IPS DF 6.9 (cell line): Measurements from ENCODE around the gene BLNK.

Source experiments
- DNase-seq: peaks from one replicate; pipeline ENCODE4 v3.0.0-alpha.2; 2013; ENCODE audit warnings: low read depth, low spot score
- H3K27ac ChIP-seq: one replicate; pipeline ENCODE4 v1.5.1; 2013; ENCODE audit warnings: low read length, control low read depth
- H3K27me3 ChIP-seq: 2 replicates; pipeline ENCODE4 v1.6.1; 2013; ENCODE audit warnings: mild to moderate bottlenecking, low read length; ENCODE audit not compliant: control insufficient read depth, insufficient read depth
- H3K36me3 ChIP-seq: 2 replicates; pipeline ENCODE4 v1.6.1; 2013; ENCODE audit warnings: low read length; ENCODE audit not compliant: control insufficient read depth, insufficient read depth
- H3K4me1 ChIP-seq: 2 replicates; pipeline ENCODE4 v1.6.1; 2013; ENCODE audit warnings: low read length; ENCODE audit not compliant: control insufficient read depth, insufficient read depth
- H3K4me3 ChIP-seq: 2 replicates; pipeline ENCODE4 v1.5.1; 2013; ENCODE audit warnings: mild to moderate bottlenecking, low read length
- H3K9me3 ChIP-seq: 2 replicates; pipeline ENCODE4 v1.6.1; 2013; ENCODE audit warnings: low read length, inconsistent platforms; ENCODE audit not compliant: control insufficient read depth, insufficient read depth
- WGBS: extraction: QIAGEN DNeasy Blood & Tissue Kit; methylation state at CpG from one replicate; pipeline ENCODE4 v1.1.7; 2013; ENCODE audit warnings: mixed read lengths, missing lambda C conversion rate; ENCODE audit not compliant: insufficient read length, insufficient coverage; 5-methylcytosine and 5-hydroxymethylcytosine counted together

BLNK gene

GRCh38 chr10:96225119-96225518, 46.2 kb downstream of the BLNK start:
- WGBS, result no CpG with 5 or more reads among the region's 6 CpGs
- DNase-seq, result no peak

GRCh38 chr10:96222908-96223307, 48.5 kb downstream of the BLNK start:
- Histone ChIP-seq H3K4me1 (peaks cover 3% of the 10 kb centered on the region; the same call in 1 of the 2 replicates), H3K27ac (no peak overlapping the region), H3K36me3 (no peaks in the 10 kb centered on the region), H3K27me3 (no peaks in the 10 kb centered on the region), H3K9me3 (no peaks in the 10 kb centered on the region), H3K4me3 (no peak overlapping the region)
- WGBS, result no CpG with 5 or more reads among the region's 10 CpGs
- DNase-seq, result no peak

More at GRCh38 chr10:96225119-96225518, 46.2 kb downstream of the BLNK start:
- Histone ChIP-seq H3K4me3 (no peak overlapping the region), H3K36me3 (no peaks in the 10 kb centered on the region), H3K27ac (no peak overlapping the region), H3K4me1 (peaks cover 3% of the 10 kb centered on the region; the same call in 1 of the 2 replicates), H3K27me3 (no peaks in the 10 kb centered on the region), H3K9me3 (no peaks in the 10 kb centered on the region)

- H3K27ac ChIP-seq, result no peak overlapping the region
- H3K27me3 ChIP-seq, result no peaks in the 10 kb centered on the region
- H3K4me1 ChIP-seq, result peaks cover 3% of the 10 kb centered on the region; the same call in 1 of the 2 replicates
- no peak overlapping the region for H3K4me3 ChIP-seq
- DNase-seq, result peak; percentile 33
- no CpG with 5 or more reads among the region's 3 CpGs for WGBS
- H3K36me3 ChIP-seq, result no peaks in the 10 kb centered on the region
- no peaks in the 10 kb centered on the region for H3K9me3 ChIP-seq
These were observed 48.9 kb downstream of the BLNK start for GRCh38 chr10:96222441-96222840.

GRCh38 chr10:96218826-96219225, 52.5 kb downstream of the BLNK start:
- Histone ChIP-seq H3K4me3 (no peak overlapping the region), H3K9me3 (no peaks in the 10 kb centered on the region), H3K27me3 (no peaks in the 10 kb centered on the region), H3K36me3 (no peaks in the 10 kb centered on the region), H3K27ac (no peak overlapping the region), H3K4me1 (peaks cover 3% of the 10 kb centered on the region; the same call in 1 of the 2 replicates)
- no peak for DNase-seq
- no CpG with 5 or more reads among the region's 5 CpGs for WGBS

GRCh38 chr10:96217711-96218110, 53.7 kb downstream of the BLNK start:
- Histone ChIP-seq H3K4me1 (peaks cover 1% of the 10 kb centered on the region; the same call in 1 of the 2 replicates), H3K36me3 (no peaks in the 10 kb centered on the region), H3K27ac (no peak overlapping the region), H3K27me3 (no peaks in the 10 kb centered on the region), H3K4me3 (no peak overlapping the region), H3K9me3 (no peaks in the 10 kb centered on the region)
- no CpG with 5 or more reads among the region's 4 CpGs for WGBS
- DNase-seq, result no peak

GRCh38 chr10:96216775-96217174, 54.6 kb downstream of the BLNK start:
- H3K4me3 ChIP-seq, result no peak overlapping the region
- peaks cover 1% of the 10 kb centered on the region; the same call in 1 of the 2 replicates for H3K4me1 ChIP-seq
- DNase-seq, result no peak
- WGBS, result no CpG with 5 or more reads among the region's 5 CpGs
- no peak overlapping the region for H3K27ac ChIP-seq
- H3K9me3 ChIP-seq, result no peaks in the 10 kb centered on the region
- no peaks in the 10 kb centered on the region for H3K36me3 ChIP-seq
- no peaks in the 10 kb centered on the region for H3K27me3 ChIP-seq

GRCh38 chr10:96212911-96213310, 58.5 kb downstream of the BLNK start:
- H3K27me3 ChIP-seq, result no peaks in the 10 kb centered on the region
- H3K36me3 ChIP-seq, result no peaks in the 10 kb centered on the region
- no peak overlapping the region for H3K4me3 ChIP-seq
- H3K4me1 ChIP-seq, result no peaks in the 10 kb centered on the region
- no peaks in the 10 kb centered on the region for H3K9me3 ChIP-seq
- H3K27ac ChIP-seq, result no peak overlapping the region
- DNase-seq, result no peak
- WGBS, result no CpG with 5 or more reads among the region's 1 CpG

GRCh38 chr10:96211764-96212163, 59.6 kb downstream of the BLNK start:
- Histone ChIP-seq H3K4me1 (no peaks in the 10 kb centered on the region), H3K27ac (no peak overlapping the region), H3K36me3 (no peaks in the 10 kb centered on the region), H3K4me3 (no peak overlapping the region), H3K27me3 (no peaks in the 10 kb centered on the region), H3K9me3 (no peaks in the 10 kb centered on the region)
- DNase-seq, result no peak

GRCh38 chr10:96208946-96209345, 62.4 kb downstream of the BLNK start:
- no peak for DNase-seq
- Histone ChIP-seq H3K9me3 (no peaks in the 10 kb centered on the region), H3K4me1 (0 out of 2 replicates have a peak, but pooled peaks cover 2% of the 10 kb centered on the region), H3K27ac (no peak overlapping the region), H3K36me3 (no peaks in the 10 kb centered on the region), H3K4me3 (no peak overlapping the region), H3K27me3 (no peaks in the 10 kb centered on the region)
- no CpG with 5 or more reads among the region's 5 CpGs for WGBS

- Histone ChIP-seq H3K36me3 (no peaks in the 10 kb centered on the region), H3K9me3 (no peaks in the 10 kb centered on the region), H3K27me3 (no peaks in the 10 kb centered on the region), H3K27ac (no peak overlapping the region), H3K4me1 (0 out of 2 replicates have a peak, but pooled peaks cover 2% of the 10 kb centered on the region), H3K4me3 (no peak overlapping the region)
- no peak for DNase-seq
- WGBS, result no CpG with 5 or more reads among the region's 2 CpGs
These were observed 63.1 kb downstream of the BLNK start for GRCh38 chr10:96208271-96208670.

- no peaks in the 10 kb centered on the region for H3K36me3 ChIP-seq
- H3K27ac ChIP-seq, result no peak overlapping the region
- H3K27me3 ChIP-seq, result no peaks in the 10 kb centered on the region
- no CpG with 5 or more reads among the region's 1 CpG for WGBS
- 0 out of 2 replicates have a peak, but pooled peaks cover 2% of the 10 kb centered on the region for H3K4me1 ChIP-seq
- no peak overlapping the region for H3K4me3 ChIP-seq
- no peak for DNase-seq
- H3K9me3 ChIP-seq, result no peaks in the 10 kb centered on the region
These were observed 65.8 kb downstream of the BLNK start for GRCh38 chr10:96205580-96205979.
